T47D (cell line): ENCODE measurements around the gene FGF14.

ENCODE experiments used
- DNase-seq, 2 experiments: peaks; one replicate each; pipeline versions ENCODE4 v3.0.0 to v3.0.0-alpha.2; 2011 to 2012; ENCODE audit warnings: low read depth in 1 of 2, low spot score in 1 of 2
- JUND ChIP-seq: IDR thresholded peaks from 2 replicates; pipeline ENCODE4 v1.6.1; 2012; ENCODE audit warnings: low read depth
- in situ Hi-C: cut with HindIII; loops from 2 replicates; pipeline ENCODE4 v1.10.0; 2016; ENCODE audit warnings: low sequenced_read_pairs, low pct_unique_long_range_greater_than_20kb

Gene FGF14

GRCh38 chr13:102401766-102402165 is at the start of gene FGF14:
Gene FGF14, minus strand, starts transcription at chr13:102402048.
- TF ChIP-seq JUND = no peak
- in situ Hi-C loops = no loop called here
- DNase-seq = no peak

- in situ Hi-C loops = no loop called here
- DNase-seq = no peak
- no peak for TF ChIP-seq JUND
Observed at GRCh38 chr13:102443249-102443648, 41.4 kb upstream of the FGF14 start.

- no peak for DNase-seq
- in situ Hi-C loops = no loop called here
- TF ChIP-seq JUND = no peak
Observed at GRCh38 chr13:102441085-102441484, 39.2 kb upstream of the FGF14 start.

- in situ Hi-C loops = no loop called here
- DNase-seq = no peak
- TF ChIP-seq JUND = no peak
Observed at GRCh38 chr13:102440259-102440936, 38.5 kb upstream of the FGF14 start.

GRCh38 chr13:102422690-102423089 is 20.8 kb upstream of the FGF14 start:
- in situ Hi-C loops = no loop called here
- TF ChIP-seq JUND = no peak
- DNase-seq = no peak

GRCh38 chr13:102405499-102406100 is 3.8 kb upstream of the FGF14 start:
- peak in 1 of 2 experiments; percentile 48 for DNase-seq
- in situ Hi-C loops = no loop called here
- no peak for TF ChIP-seq JUND

GRCh38 chr13:102402290-102402689 is 442 bp upstream of the FGF14 start:
- peak in 1 of 2 experiments; percentile 18 for DNase-seq
- no peak for TF ChIP-seq JUND
- in situ Hi-C loops = no loop called here

GRCh38 chr13:102401265-102401664 is 583 bp downstream of the FGF14 start:
- DNase-seq = no peak
- in situ Hi-C loops = no loop called here
- TF ChIP-seq JUND = no peak

- in situ Hi-C loops = no loop called here
- no peak for TF ChIP-seq JUND
- no peak for DNase-seq
Observed at GRCh38 chr13:102400675-102401145, 1.1 kb downstream of the FGF14 start.

GRCh38 chr13:102399791-102400674 is 1.8 kb downstream of the FGF14 start:
- DNase-seq = no peak
- TF ChIP-seq JUND = no peak
- in situ Hi-C loops = no loop called here

- TF ChIP-seq JUND = no peak
- in situ Hi-C loops = no loop called here
- DNase-seq = no peak
Observed at GRCh38 chr13:102395939-102396338, 5.9 kb downstream of the FGF14 start.

- DNase-seq = no peak
- in situ Hi-C loops = no loop called here
Observed at GRCh38 chr13:102395174-102395573, 6.7 kb downstream of the FGF14 start.

More at GRCh38 chr13:102395174-102395573, 6.7 kb downstream of the FGF14 start:
- TF ChIP-seq JUND = no peak
